HG03378 (cell line): ENCODE data around the gene ARMH1.

Experiments
- ATAC-seq: cut with Tn5 transposase; IDR thresholded peaks from one replicate; pipeline ENCODE4 v1.9.1; 2021; ENCODE audit warnings: mild to moderate bottlenecking, moderate library complexity; ENCODE audit not compliant: unreplicated experiment

ARMH1 gene

DNA sequence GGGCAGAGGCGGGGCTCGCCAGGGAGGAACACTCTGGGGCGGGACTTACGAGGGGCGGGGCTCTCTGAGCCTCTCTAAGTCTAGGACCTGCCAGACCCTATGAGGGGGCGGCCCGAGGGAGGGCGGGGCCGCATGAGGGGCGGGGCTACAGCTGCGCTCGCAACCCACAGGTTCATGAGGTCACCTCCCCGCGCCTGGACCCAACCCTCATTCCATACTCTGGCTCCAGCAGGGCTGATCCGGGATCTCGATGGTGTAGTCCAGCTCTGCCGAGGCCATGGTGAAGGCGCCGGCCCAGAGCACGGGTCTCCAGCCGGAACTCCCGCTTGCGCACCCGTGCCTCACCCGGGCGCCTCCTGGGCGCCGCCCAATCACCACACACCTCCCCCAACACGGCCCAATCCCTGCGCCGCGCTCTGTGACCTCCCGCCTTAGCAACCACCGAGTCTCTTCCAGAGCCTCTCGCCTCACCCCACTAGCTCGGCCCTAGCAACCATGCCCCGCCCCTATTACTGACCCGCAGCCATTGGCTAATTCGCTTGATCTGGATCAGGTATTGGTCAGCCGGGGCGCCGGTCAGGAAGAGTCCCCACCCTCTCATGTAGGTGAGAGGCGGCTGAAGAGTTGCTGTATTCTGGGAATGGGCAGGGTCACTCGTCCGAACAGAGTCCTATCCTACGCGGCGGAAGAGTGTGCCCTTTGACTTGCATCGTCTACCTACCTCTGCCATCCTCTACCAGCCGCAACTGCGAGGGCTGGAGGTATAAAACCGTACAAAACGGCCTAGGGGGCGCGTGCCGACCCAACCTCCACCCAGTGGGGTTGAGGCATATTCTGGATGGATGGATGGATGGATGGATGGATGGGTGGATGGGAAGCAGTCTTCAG, at the start of gene ARMH1, which contains the start of gene TMEM53:
Gene ARMH1, plus strand, starts transcription at position 602 of the 888 bp plus-strand sequence. CDS start 14,984 bp downstream, outside the sequence.
Gene TMEM53, minus strand, starts transcription at position 369 of the 888 bp plus-strand sequence. Its CDS starts 90 bp downstream, at position 279.
- ATAC-seq: peak; percentile 89

- no peak for ATAC-seq
Observed at GRCh38 chr1:44625348-44625747, 49.2 kb upstream of the ARMH1 start.

- ATAC-seq: no peak
Observed at GRCh38 chr1:44628962-44629756, 45.4 kb upstream of the ARMH1 start.

DNA sequence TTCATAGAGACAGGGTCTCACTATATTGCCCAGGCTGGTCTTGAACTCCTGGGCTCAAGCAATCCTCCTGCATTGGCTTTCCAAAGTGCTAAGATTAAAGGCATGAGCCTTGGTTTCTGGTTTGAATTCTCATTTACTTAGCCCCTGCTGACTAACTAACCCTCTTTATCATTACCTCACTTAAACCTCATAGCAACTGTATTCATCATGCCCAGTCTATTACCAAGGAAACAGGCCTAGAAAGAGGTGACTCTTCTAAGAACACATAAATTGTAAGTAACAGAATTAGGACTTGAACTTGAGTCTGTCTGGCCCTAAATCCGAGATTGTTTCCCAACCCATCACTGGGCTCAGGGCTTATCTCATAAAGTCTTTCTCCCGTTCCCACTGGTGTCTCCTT, 44.4 kb upstream of the ARMH1 start:
- no peak for ATAC-seq

DNA sequence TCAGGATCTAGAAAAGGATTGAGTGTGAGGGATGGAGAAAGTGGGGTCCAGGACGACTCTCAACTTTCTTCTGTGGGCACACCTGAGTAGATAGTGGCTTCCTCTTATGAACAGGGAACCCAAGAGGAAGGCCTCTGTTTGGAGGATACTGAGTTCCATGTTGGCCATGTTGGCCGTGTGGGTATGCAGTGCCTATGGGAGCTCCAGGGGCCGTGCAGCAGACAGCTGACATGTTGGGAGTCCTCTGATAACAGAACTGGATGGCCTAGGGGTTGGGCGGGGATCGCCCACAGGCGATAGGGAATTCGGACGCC, 43.2 kb upstream of the ARMH1 start:
- ATAC-seq: no peak

- ATAC-seq: no peak
Observed at GRCh38 chr1:44631647-44632539, 42.6 kb upstream of the ARMH1 start.

- ATAC-seq: no peak
Observed at GRCh38 chr1:44632598-44632997, 41.9 kb upstream of the ARMH1 start.

DNA sequence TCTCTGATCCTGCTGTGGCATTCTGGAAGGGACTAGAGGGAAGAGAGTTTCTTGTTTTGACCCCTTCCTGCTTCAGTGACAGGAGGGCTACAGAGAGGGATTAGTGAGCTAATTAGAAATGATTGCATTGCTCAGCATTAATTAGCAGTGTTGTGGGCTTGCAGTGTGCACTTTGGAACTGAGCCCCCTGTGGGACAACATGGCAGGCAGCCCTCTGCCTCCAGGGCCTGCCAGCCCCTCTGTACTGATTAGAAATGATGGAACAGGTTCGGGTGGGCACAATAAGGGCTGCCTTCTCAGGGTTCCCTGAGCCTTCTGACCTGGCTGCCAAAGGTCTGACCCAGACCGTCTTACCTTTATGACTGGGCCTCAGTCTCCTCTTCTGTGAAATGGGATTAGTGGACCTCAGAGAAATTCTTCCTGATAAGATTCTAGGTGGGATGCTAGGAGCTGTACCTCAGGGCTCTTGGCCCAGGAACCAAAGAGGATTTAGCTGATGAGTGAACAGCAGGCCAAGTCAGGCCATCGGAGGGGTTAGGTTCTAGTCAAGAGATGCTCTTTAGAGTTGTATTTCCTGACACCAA, 39.8 kb upstream of the ARMH1 start:
- no peak for ATAC-seq

- ATAC-seq: no peak
Observed at GRCh38 chr1:44635439-44635838, 39.1 kb upstream of the ARMH1 start.

DNA sequence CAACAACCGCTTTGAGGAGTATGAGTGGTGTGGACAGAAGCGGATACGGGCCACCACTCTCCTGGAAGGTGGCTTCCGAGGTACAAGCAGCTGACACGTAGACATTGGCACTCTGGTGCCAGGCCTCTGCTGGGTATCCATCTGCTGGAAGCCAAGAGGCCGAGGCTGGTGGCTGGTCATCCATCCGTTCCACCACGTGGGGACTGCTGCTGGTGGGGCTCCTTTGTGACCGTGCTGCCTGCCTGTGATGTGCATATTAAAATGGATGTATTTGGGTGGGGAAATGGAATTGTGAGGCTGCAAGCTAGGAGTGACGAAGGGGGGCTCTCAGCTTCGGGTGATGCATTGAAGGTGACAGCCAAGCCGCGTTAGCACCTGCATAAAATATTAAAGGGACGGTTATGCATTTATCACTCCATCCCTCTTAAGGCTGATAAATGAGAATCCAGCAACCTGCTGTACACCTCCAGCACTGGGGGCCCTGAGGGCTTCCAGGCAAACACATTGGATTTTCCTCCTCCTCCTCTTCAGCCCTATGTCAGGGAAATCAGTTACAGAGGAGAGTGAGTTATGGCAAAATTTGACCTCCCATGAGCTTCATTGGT, 38.3 kb upstream of the ARMH1 start:
- no peak for ATAC-seq

- ATAC-seq: no peak
Observed at GRCh38 chr1:44636688-44637598, 37.6 kb upstream of the ARMH1 start.

- no peak for ATAC-seq
Observed at GRCh38 chr1:44637702-44638411, 36.7 kb upstream of the ARMH1 start.

DNA sequence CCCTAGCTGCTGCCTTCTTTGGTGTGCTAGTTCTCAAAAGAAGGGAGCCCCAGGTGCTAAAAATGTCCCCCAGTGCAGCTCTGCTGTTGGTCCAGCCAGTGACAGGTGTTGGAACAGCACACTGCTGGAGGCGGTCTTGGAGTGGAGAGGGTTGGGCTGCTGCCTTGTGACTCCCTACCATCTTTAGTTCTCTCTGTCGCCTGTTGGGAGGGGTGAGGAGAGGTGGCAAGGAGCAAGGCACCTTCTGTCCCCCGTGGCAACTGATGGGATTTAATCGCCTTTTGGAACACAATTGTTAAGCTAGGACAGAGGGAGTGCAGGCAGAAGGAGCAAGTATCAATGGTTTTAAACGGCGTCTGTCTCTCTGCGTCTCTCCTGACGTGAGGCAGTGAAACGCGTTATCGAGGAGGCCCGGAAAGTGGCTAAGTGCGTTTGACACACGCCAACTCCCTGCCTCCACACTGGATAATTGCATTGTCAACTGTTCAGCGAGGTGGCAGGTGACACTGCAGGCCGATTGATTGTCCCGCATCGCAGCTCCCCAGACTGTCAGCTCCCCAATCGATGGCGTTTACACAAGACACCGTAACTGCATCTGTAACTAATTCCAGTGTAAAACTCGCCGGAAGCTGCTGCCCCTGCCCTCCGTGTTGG, 34.2 kb upstream of the ARMH1 start:
- ATAC-seq: no peak

GRCh38 chr1:44641126-44642102, 33.1 kb upstream of the ARMH1 start:
- ATAC-seq: no peak

DNA sequence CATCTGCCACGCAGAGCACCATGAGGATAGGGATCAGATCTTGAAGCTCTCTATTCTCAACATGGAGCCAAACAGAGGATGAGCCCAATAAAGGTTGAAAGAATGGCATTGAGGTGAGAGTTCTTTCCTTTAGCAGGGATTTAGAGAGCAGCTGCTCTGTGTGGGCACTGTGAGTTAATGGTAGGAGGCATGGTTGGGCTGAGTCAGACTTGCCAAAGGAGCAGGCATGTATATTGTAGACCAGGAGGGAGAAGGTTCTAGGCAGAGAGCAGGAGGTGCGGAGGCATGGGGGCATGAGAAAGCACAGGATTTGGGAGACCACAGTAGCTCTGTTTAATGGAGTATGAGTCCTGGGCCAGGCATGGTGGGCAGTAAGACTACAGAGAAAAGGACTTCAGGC, 32.3 kb upstream of the ARMH1 start:
- no peak for ATAC-seq

DNA sequence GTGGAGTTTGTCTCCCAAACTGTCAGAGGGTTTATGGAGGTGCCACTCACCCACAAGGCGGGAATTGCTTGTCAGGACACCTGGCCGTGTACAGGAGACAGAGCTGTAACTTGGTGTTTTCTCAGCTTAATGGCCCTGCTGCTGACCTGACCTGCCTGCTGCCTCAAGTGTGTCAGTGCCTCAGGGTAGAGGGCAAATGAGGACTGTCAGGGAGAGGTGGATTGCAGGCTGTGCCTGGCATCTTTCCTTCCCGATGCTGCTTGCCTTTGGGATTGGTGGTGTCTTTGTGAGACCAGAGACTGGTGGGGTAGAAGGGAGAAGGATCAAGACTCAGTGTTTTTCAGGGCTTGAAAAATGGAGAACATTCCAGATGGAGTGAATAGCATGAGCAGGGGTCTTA, 31.6 kb upstream of the ARMH1 start:
- no peak for ATAC-seq
